CD4-positive, alpha-beta T cell treated with Interleukin-17A for 1 hour (primary cell): ENCODE data around the gene SPI1.

Source experiments
- DNase-seq: peaks from one replicate; pipeline ENCODE4 v3.0.0-alpha.2; 2020

The SPI1 gene

DNA sequence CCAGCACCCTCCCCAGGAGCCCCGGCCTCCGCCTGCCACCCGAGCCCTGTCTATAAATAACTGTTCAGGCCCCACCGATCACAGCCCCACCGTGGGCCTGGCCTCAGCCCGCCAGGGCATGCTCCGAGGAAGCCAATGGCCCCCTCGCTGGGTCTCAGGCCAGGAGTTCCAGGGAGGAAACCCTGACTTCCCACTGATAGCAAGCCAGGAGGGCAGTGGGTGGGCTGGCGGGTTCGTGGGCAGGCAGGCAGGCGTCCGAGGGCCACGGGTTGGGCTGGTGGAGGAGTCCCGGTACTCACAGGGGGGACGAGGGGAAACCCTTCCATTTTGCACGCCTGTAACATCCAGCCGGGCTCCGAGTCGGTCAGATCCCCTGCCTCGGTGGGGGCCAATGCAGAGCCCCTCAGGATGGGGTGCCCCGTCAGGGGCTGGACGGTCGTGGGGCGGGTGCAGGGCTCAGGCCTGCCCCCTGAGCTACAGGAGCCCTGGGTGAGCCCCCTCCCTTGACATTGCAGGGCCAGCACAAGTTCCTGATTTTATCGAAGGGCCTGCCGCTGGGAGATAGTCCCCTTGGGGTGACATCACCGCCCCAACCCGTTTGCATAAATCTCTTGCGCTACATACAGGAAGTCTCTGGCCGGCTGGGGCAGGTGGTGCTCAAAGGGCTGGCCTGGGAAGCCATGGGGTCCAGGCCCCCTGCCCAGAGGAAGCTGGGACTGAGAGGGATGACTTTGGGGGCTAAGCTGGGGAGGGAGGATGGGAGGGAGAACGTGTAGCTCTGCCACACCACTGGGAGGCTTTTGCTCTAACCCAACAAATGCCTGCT lies at the start of gene SPI1:
SPI1 (minus strand) TSS at position 538 of the 826 bp plus-strand sequence; CDS start at position 344, 194 bp downstream.
- peak; percentile 35 for DNase-seq

DNA sequence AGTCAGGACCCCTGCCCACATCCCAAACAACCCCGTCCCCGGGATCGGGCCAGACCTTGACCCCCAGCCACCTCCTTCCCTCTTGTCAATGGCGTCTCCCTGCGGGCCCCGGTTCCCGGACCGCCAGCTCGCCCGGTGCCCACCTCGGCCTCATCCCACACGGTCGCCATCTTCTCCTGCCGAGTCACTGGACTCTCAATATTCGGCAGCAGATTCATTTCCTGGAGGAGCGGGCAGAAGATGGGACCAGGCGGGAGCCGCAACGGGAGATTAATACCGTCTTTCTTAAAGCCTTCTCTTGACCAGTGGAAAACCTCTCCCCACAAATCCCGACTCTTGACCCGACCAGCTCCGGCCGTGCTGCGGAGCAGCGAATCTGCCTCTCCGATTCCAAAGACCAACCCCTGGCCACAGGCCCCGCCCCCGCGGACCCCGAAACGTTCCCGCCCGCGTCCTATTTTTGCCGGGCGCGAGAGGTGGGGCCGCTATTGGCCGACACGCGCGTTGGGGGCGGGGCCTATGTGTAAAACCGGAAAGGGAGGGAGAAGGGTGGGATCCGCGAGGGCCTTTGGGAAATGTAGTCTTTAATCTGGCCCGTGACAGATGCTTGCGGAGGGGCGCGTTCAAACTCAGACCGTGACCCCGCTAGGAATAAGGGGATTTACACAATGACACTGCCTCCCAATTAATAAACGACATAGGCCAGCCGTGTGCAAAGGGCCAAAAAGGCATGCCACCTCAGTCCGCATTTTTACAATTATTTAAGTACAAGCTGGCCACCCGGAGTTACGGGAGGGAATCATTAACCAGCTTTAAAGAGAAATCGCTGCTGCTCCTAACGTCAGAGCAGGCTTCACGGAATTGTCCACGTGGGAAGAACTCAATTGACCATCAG lies 48.0 kb upstream of the SPI1 start, which contains the start of gene PSMC3:
PSMC3 (minus strand) TSS at position 378 of the 895 bp plus-strand sequence; CDS start at position 218, 160 bp downstream.
- peak; percentile 98 for DNase-seq

DNA sequence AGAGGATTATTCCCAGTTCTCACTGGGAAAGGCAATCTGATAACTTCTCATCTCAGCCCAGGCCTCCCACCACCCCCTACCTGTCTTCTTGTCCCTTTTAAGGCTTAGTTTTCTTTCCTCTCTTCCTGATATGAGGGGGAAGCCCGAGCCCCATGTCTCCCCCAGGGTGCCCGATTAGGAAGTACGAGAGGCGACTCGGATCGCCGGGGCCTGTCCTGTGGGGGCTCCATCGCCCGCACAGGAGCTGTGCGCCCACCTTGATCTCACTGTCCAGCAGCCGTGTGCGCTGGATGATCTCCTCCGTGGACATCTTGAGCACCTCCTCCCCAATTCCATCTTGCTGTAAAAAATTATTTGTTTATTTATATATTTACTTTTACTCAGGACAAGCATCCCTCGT lies 47.3 kb upstream of the SPI1 start:
- DNase-seq: no peak

DNA sequence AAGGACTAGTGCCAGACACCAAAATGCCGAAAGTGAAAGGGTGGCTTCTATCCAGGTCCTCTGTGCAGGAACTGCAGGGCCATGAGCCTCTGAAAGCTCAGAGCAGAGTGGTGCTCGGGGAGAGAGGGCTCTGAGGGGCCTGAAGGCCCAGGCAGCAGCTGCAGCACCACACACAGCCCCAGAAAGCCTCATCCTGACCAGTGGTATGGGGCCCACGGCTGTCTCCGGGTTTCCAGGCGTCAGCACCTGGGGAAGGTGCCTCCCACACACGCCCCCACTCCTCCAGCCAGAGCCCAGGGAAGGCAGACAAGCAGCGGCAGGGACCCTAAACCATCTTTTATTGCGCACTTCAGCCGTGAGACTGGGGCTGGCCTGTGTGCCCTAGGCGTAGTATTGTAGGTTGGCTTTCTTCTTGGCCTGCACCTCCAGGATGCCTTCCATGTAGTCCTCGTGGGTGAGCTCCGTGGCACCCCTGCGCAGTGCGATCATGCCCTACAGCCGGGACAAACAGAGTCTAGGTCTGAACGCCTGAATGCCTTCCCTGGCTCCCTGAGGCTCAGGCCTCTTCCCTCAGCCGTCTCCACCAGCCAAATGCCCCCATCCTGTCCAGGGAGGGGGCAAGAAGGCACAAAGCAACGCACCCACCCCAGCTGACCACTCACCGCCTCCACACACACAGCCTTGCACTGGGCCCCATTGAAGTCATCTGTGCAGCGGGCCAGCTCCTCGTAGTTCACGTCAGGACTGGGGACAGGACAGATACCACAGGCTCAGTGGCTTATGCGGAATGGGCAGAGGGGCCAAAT lies 40.3 kb upstream of the SPI1 start:
- no peak for DNase-seq

DNA sequence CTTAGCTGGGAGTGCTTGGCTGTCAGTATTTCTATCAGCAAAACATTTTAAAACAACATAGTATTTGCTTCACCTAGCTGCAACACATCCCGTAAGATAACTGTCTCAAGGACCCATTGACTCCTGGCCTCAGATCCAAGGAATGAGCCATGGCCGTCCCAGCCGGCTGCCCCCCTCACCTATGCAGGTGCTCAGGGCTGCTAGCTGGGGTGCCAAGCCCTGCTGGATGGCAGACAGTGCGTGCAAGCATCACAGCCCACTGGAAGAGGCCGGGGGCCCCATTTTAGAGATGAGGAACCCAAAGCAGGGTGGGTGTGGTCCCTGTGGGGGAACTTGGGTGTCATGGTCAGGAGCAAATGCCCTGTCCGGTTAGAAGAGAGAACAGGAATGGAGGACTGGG lies 39.4 kb upstream of the SPI1 start:
- DNase-seq: no peak

DNA sequence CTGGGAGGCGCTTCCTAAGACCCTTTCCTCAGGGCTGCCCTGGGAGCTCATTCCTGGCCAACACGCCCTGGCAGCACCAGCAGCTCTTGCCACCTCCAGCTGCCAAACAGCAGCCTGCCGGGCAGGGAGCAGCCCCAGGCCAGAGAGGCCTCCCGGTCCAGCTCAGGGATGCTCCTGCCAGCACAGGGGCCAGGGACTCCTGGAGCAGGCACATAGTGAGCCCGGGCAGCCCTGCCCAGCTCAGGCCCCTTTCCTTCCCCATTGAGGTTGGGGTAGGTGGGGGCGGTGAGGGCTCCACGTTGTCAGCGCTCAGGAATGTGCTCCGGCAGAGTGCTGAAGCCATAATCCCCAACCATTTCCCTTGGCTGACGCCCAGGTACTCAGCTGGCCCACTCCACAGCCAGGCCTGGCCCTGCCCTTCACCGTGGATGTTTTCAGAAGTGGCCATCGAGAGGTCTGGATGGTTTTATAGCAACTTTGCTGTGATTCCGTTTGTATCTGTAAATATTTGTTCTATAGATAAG lies 37.7 kb upstream of the SPI1 start:
- DNase-seq: no peak

DNA sequence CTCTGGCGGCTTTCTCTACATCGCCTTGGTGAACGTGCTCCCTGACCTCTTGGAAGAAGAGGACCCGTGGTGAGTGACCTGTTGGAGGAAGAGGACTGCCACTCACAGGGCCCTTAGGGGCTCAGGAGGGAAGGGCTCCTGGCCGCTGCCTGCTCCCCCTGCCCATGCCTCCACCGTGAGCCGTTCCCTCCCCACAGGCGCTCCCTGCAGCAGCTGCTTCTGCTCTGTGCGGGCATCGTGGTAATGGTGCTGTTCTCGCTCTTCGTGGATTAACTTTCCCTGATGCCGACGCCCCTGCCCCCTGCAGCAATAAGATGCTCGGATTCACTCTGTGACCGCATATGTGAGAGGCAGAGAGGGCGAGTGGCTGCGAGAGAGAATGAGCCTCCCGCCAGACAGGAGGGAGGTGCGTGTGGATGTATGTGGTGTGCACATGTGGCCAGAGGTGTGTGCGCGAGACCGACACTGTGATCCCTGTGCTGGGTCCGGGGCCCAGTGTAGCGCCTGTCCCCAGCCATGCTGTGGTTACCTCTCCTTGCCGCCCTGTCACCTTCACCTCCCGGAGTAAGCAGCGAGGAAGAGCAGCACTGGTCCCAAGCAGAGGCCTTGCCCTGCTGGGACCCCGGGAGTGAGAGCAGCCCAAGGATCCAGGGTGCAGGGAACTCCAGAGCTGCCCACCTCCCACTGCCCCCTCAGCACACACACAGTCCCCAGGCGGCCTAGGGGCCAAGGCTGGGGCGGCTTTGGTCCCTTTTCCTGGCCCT lies 36.9 kb upstream of the SPI1 start:
- no peak for DNase-seq

DNA sequence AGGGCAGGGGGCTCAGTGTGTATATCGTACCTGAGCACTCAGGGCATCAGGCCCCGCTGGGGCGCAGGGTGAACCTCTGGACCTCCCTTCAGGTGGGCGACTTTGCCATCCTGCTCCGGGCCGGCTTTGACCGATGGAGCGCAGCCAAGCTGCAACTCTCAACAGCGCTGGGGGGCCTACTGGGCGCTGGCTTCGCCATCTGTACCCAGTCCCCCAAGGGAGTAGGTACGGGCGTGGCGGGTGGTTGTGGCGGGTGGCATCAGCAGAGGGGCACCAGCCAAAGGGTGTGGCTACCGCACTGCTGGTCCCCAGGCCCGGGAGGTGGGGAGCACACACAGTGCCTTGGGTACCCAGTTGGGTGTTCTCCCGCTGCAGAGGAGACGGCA lies 36.3 kb upstream of the SPI1 start:
- no peak for DNase-seq

DNA sequence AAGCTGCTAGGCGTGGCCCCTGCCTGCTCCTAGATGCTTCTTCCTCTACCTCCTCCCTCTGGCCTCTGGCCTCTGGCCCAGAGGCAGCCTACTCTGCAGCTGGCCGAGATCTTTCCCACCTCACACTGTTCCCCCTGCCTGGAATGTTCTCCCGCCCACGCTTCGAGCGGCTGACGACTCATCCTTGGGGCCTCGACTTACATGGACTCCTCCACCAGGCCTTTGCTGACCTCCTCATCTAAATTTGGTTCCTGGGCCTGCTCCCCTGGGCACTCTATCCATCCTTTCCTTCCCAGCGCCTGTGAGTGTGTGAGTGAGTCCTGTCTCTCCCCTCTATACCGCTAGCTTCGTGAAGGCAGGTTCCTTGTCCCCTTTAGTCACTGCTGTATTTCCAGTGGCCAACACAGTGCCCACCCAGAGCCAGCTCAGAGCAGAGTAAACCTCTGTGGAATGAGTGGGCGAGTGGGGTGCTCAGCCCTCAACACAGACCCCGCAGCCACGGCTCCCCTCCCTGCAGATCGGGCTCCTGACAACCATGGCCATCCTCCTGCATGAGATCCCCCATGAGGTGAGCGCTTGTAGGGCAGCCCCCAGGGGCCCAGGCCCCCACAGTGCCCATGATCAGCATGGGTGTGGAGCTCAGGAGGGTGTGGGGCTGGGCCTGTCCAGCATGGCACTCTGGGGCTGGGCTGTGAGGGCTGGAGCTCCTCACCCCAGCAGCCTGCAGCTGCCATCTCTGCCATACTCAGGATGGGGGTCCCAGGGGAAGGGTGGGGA lies 35.7 kb upstream of the SPI1 start:
- DNase-seq: no peak

DNA sequence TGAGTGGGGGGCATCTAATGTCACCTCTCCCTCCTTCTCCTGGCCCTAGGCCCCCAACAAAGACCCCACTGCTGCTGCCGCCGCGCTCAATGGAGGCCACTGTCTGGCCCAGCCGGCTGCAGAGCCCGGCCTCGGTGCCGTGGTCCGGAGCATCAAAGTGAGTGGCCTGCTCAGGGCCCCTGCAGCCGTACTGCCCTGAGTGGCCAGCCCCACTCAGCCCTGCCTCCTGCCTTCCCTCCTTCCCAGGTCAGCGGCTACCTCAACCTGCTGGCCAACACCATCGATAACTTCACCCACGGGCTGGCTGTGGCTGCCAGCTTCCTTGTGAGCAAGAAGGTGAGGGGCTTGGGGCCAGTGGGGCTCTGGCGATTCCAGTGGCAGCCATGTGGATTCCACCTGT lies 35.0 kb upstream of the SPI1 start:
- DNase-seq: no peak

DNA sequence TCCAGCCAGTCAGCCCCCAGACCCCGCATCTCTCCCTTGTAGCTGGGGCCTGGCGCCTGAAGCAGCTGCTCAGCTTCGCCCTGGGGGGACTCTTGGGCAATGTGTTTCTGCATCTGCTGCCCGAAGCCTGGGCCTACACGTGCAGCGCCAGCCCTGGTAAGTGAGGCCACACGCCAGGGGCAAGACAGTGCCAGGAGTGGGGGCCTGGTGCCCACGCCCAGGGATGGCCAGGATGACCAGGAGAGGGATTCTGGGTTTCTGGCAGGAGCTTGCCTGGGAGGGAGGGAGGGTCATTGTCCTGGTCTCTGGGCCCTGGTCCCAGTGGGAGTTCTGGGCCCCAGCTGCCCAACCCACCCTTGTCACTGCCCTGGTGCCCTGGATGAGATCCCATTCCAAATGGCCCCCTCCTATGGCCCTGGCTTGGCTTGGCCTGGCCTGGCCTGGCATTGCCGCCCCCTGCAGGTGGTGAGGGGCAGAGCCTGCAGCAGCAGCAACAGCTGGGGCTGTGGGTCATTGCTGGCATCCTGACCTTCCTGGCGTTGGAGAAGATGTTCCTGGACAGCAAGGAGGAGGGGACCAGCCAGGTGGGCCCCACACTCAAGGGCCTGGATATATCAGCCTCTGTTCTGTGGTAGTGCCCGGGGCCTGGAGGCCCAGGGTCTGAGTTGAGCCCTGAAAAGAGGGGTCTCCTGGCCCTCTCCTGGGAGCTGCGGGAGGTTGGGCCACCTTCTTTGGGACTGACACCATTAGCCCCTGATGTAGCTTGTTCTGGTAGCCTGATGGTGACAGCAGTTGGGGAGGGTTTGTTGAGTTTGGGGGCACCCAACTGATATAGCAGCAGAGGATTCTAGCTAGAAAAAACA lies 33.8 kb upstream of the SPI1 start:
- DNase-seq: peak; percentile 53

DNA sequence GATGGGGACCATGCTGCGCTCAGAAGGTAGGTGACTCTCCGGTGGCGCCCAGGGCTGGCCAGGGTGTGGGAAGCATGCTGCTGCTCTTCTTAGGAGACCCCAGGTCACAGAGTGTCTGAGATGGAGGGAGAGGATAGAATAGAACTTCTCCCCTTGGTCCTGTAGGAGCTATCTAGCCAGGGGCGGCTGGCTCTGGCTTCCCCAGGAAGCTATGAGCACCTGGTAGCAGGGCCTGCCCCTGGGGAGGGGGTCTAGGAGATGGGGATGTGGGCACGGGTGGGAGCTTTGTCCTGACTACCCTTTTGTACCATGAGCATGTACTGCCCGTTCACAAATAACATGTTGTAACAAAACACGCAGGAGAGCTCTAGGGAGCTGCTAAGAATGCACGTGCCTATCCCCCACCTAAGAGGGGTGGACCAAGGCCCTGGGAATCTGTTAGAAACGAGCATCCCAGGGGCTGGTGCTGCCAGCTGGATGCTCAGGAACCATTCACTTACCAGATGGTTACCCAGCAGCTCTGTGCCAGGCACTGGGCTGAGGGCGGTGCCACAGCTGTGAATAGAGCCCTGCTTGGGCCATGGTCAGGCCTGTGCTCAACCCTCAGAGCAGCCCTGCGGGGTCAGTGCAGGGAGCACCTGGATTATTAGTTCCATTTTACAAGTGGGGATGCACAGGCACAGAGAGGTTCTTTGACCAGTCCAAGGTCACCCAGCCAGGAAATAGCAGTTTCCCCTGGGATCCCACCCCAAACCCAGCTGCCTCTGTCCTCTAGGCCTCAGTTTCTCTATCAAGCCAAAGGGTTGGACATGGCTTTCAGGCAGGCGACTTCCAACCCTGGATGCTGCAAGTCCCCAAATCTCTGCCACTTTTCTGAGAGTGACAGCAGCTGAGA lies 32.3 kb upstream of the SPI1 start:
- DNase-seq: no peak

DNA sequence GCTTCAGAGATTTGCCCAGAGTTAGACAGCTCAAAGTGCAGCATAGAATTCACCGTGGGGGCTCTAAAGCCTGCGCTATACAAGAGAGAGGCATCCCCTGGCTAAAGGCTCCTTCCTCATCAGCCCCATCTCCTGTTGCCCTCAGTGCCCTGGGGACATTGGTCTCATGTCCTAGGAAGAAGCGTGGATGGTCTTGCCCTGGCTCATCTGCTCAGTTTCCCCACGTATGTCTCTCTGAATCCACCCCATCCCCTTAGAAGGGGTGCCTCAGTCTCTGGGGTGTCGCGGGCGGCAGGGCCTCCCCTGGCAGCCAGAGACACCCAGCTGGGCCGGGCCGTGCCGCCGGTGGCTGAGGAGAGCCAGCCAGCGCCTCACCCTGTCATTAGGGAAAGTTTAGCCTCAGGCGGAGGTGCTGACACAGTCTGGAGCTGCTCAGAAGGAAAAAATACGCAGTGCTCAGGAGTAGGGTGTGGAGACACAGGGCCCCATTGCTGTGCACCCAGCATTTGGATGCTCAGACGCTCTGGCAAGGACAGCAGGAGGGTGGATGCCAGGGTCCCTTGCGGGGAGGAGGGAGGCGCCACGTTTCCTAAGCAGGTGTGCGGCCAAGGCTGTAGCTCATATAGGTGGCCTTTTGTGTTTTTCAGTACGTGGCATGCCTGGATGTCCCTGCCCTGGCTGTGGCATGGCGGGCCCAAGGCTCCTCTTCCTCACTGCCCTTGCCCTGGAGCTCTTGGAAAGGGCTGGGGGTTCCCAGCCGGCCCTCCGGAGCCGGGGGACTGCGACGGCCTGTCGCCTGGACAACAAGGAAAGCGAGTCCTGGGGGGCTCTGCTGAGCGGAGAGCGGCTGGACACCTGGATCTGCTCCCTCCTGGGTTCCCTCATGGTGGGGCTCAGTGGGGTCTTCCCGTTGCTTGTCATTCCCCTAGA lies 31.4 kb upstream of the SPI1 start:
- no peak for DNase-seq

DNA sequence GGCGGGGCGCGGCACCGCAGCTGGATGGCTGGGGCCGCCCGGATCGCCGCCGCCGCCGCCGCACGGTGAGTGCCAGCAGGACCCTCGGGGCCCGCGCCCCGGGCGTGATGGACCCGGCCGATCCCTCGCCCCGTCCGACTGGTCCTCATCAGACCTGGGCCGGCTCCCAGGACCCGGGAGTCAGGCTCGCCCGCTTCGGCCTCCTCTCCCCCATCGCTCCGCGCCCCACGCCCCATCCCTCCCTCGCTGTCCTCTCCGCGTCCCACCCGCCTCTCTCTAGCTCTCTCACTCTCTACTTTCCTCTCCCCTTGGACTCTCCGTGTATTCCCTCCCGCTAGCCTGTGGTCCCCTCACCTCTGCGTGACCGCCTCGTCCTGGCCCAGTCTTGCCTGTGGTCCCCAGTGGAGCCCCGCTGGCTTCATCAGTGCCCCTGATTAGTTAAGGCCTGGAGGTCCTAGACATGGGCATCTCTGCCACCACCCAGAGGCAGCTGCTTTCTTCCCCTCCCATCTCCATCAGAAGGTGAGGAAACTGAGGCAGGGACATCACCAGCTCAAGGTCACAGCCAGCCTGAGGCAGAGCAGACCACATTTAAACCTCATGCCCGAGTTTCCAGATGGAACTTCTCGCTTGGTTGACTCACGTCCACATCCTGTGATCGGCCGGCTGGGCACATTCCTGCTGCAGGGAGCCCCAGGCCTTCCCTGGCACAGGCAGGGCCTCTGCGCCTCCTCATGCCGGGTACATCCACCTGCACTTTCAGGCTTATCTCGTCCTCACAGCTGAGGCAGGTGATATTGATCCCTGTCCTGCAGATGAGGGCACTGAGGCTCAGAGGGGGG lies 30.5 kb upstream of the SPI1 start:
- DNase-seq: no peak

DNA sequence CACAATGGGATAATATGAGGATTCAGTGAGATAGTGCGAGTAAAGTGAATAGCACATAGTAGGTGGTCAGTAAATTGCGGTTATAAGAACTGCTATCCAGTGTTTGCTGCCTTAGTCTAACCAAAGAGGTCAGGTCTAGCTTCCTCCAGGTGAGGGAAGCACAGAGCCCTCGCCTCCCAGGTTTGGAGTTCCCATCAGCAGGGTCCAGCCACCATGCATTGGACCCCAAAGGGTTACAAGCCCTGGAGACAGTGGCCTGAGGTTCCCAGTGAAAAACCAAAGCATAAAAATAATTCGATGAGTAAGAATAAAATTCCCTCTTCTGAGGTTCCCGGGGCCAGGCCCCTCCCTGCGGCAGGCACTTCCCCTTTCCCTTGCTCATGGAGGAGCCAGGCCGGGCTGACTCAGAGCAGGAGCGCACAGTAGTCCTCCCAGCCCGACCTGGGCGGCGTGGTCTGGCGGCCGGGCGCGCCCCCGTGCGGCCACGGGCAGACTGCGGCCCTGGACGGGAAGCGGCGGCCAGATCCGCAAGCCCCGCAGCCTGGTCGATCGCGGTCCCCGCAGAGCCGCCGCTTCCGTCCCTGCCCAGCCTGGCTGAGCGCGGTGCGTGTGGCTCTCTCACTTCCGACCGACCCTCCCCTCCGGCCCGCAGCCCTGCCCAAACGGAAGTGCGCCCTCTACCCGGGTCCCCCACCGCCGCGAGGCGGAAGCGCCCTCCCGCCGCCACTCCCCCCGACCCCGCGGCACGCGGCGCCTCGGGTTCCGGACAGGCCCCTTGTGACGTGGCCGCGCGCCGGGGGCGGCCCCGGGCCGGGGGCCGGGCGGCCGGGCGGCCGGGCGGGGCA lies 29.6 kb upstream of the SPI1 start, which contains the start of gene SLC39A13:
SLC39A13 (plus strand) TSS at position 845 of the 845 bp plus-strand sequence. CDS start 1,505 bp downstream, outside the sequence.
- peak; percentile 94 for DNase-seq
